SIG-M5 treated with dmso at 0.1 percent for 504 hours (cell line): Measurements from ENCODE around the gene CREBBP.

ENCODE experiments used
- DNase-seq: peaks from one replicate; lab custom pipeline; 2025; ENCODE audit not compliant: unreplicated experiment; lab: John Stamatoyannopoulos, UW

CREBBP gene

GRCh38 chr16:3825103-3825502 is 55.4 kb downstream of the CREBBP start:
- DNase-seq, result no peak

- no peak for DNase-seq
Measured at GRCh38 chr16:3824121-3824795, 56.3 kb downstream of the CREBBP start.

GRCh38 chr16:3823427-3823826 is 57.1 kb downstream of the CREBBP start:
- DNase-seq, result no peak

GRCh38 chr16:3822366-3823045 is 58.0 kb downstream of the CREBBP start:
- no peak for DNase-seq

GRCh38 chr16:3821184-3821583 is 59.3 kb downstream of the CREBBP start:
- DNase-seq, result no peak

GRCh38 chr16:3819746-3820724 is 60.5 kb downstream of the CREBBP start:
- DNase-seq, result no peak

- DNase-seq, result no peak
Measured at GRCh38 chr16:3819175-3819527, 61.4 kb downstream of the CREBBP start.

GRCh38 chr16:3816326-3816725 is 64.2 kb downstream of the CREBBP start:
- no peak for DNase-seq

GRCh38 chr16:3814755-3815154 is 65.8 kb downstream of the CREBBP start:
- DNase-seq, result no peak

GRCh38 chr16:3812469-3813172 is 67.9 kb downstream of the CREBBP start:
- no peak for DNase-seq

GRCh38 chr16:3810818-3811217 is 69.7 kb downstream of the CREBBP start:
- DNase-seq, result no peak

- DNase-seq, result no peak
Measured at GRCh38 chr16:3810198-3810664, 70.3 kb downstream of the CREBBP start.

- DNase-seq, result no peak
Measured at GRCh38 chr16:3808308-3809063, 72.0 kb downstream of the CREBBP start.

GRCh38 chr16:3807425-3808123 is 72.9 kb downstream of the CREBBP start:
- DNase-seq, result no peak

- DNase-seq, result no peak
Measured at GRCh38 chr16:3804426-3805016, 76.0 kb downstream of the CREBBP start.

- DNase-seq, result no peak
Measured at GRCh38 chr16:3800477-3801270, 79.8 kb downstream of the CREBBP start.

- DNase-seq, result no peak
Measured at GRCh38 chr16:3800019-3800418, 80.5 kb downstream of the CREBBP start.

- no peak for DNase-seq
Measured at GRCh38 chr16:3799354-3799753, 81.2 kb downstream of the CREBBP start.
